Duodenal mucosa (tissue), 2 donors: ENCODE data around the gene ADAMTS15.

ENCODE experiments used
- H3K27ac ChIP-seq: one replicate; pipeline ENCODE4 v1.7.0; 2013; ENCODE audit warnings: low read depth, low read length
- H3K27me3 ChIP-seq, 2 donors: one replicate each; pipeline ENCODE4 v1.7.0; 2013; ENCODE audit warnings: low read length in 2 of 2, control low read depth in 1 of 2; ENCODE audit not compliant: insufficient read depth in 2 of 2, control insufficient read depth in 1 of 2
- H3K36me3 ChIP-seq, 2 donors: one replicate each; pipeline ENCODE4 v1.7.0; 2013; ENCODE audit warnings: low read length in 2 of 2, control low read depth in 1 of 2; ENCODE audit not compliant: insufficient read depth in 2 of 2, control insufficient read depth in 1 of 2
- H3K4me1 ChIP-seq, 2 donors: one replicate each; pipeline ENCODE4 v1.7.0; 2013; ENCODE audit warnings: low read length in 2 of 2, control low read depth in 1 of 2; ENCODE audit not compliant: insufficient read depth in 2 of 2, control insufficient read depth in 1 of 2
- H3K4me3 ChIP-seq, 2 donors: one replicate each; pipeline ENCODE4 v1.7.0; 2013; ENCODE audit warnings: low read length in 2 of 2, low read depth in 1 of 2
- H3K9ac ChIP-seq, 2 donors: one replicate each; pipeline ENCODE4 v1.7.0; 2013; ENCODE audit warnings: low read length in 2 of 2, low read depth in 1 of 2
- H3K9me3 ChIP-seq, 2 donors: one replicate each; pipeline ENCODE4 v1.7.0; 2013; ENCODE audit warnings: low read length in 2 of 2, control low read depth in 1 of 2; ENCODE audit not compliant: control insufficient read depth in 1 of 2

Gene ADAMTS15

GRCh38 chr11:130519128-130519932 lies 70.9 kb downstream of the ADAMTS15 start:
- H3K4me1 ChIP-seq = peaks cover 18 to 29% of the 10 kb centered on the region in 2 donors
- no peaks in the 10 kb centered on the region for H3K27me3 ChIP-seq
- H3K9me3 ChIP-seq = no peaks in the 10 kb centered on the region
- no peak overlapping the region for H3K4me3 ChIP-seq
- no peak overlapping the region for H3K27ac ChIP-seq
- no peak overlapping the region for H3K9ac ChIP-seq
- no peaks in the 10 kb centered on the region for H3K36me3 ChIP-seq

- H3K27ac ChIP-seq = no peak overlapping the region
- no peak overlapping the region for H3K9ac ChIP-seq
- peaks cover 18 to 29% of the 10 kb centered on the region in 2 donors for H3K4me1 ChIP-seq
Observed at GRCh38 chr11:130520271-130520671, 71.8 kb downstream of the ADAMTS15 start.

GRCh38 chr11:130522284-130522961 lies 74.0 kb downstream of the ADAMTS15 start:
- Histone ChIP-seq H3K4me3 (no peak overlapping the region), H3K36me3 (no peaks in the 10 kb centered on the region), H3K27ac (peak overlapping the region; percentile 35), H3K27me3 (no peaks in the 10 kb centered on the region), H3K9ac (peak overlapping the region in 1 of 2 donors; percentile 24), H3K4me1 (peaks cover 18 to 25% of the 10 kb centered on the region in 2 donors), H3K9me3 (no peaks in the 10 kb centered on the region)

More at GRCh38 chr11:130520271-130520671, 71.8 kb downstream of the ADAMTS15 start:
- H3K4me3 ChIP-seq = no peak overlapping the region
- no peaks in the 10 kb centered on the region for H3K27me3 ChIP-seq
- H3K36me3 ChIP-seq = no peaks in the 10 kb centered on the region
- no peaks in the 10 kb centered on the region for H3K9me3 ChIP-seq

- no peaks in the 10 kb centered on the region for H3K27me3 ChIP-seq
- no peak overlapping the region for H3K9ac ChIP-seq
- H3K36me3 ChIP-seq = no peaks in the 10 kb centered on the region
- no peak overlapping the region for H3K27ac ChIP-seq
- H3K4me3 ChIP-seq = no peak overlapping the region
- H3K9me3 ChIP-seq = no peaks in the 10 kb centered on the region
- H3K4me1 ChIP-seq = peaks cover 17 to 28% of the 10 kb centered on the region in 2 donors
Observed at GRCh38 chr11:130523166-130523565, 74.7 kb downstream of the ADAMTS15 start.

GRCh38 chr11:130523609-130524008 lies 75.2 kb downstream of the ADAMTS15 start:
- Histone ChIP-seq H3K27me3 (no peaks in the 10 kb centered on the region), H3K36me3 (no peaks in the 10 kb centered on the region), H3K27ac (no peak overlapping the region), H3K9me3 (no peaks in the 10 kb centered on the region), H3K4me1 (peaks cover 17 to 28% of the 10 kb centered on the region in 2 donors), H3K9ac (no peak overlapping the region), H3K4me3 (no peak overlapping the region)

- H3K36me3 ChIP-seq = no peaks in the 10 kb centered on the region
- H3K4me1 ChIP-seq = peaks cover 13 to 26% of the 10 kb centered on the region in 2 donors
- no peaks in the 10 kb centered on the region for H3K9me3 ChIP-seq
- H3K9ac ChIP-seq = no peak overlapping the region
- H3K27ac ChIP-seq = no peak overlapping the region
- H3K27me3 ChIP-seq = no peaks in the 10 kb centered on the region
- no peak overlapping the region for H3K4me3 ChIP-seq
Observed at GRCh38 chr11:130524132-130524790, 75.8 kb downstream of the ADAMTS15 start.

GRCh38 chr11:130525307-130525706 lies 76.9 kb downstream of the ADAMTS15 start:
- no peaks in the 10 kb centered on the region for H3K9me3 ChIP-seq
- no peak overlapping the region for H3K9ac ChIP-seq
- H3K27ac ChIP-seq = no peak overlapping the region
- H3K4me1 ChIP-seq = peaks cover 11 to 26% of the 10 kb centered on the region in 2 donors
- no peak overlapping the region for H3K4me3 ChIP-seq
- H3K36me3 ChIP-seq = no peaks in the 10 kb centered on the region
- H3K27me3 ChIP-seq = no peaks in the 10 kb centered on the region
